Measurements from ENCODE around the gene VPS9D1.
"Not testable (repeated sequence)": the region's sequence is repeated elsewhere in the genome, so short reads cannot be mapped to it uniquely, and the experiment has no call there.

The VPS9D1 gene

DNA sequence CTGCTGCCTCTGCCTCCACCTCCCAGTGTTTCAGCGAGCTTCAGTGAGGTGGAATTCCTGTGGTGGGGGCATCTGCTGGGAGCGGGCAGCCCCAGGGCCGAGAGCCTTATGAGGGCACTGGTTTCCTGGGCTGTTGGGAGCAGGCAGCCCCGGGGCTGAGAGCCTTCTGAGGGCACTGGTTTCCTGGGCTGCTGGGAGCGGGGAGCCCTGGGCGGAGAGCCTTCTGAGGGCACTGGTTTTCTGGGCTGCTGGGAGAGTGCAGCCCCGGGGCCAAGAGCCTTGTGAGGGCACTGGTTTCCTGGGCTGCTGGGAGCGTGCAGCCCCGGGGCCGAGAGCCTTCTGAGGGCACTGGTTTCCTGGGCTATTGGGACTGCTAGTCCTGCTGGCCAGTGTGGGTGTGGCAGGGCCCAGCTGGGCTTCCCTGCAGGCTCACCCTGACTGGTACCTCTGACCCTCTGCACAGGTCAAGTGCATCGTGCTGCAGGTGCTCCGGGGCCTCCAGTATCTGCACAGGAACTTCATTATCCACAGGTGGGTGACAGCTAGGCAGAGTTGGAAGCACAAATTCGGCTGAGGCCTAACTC, 28.6 kb downstream of the VPS9D1 start:
- TF ChIP-seq, protein P1, sequence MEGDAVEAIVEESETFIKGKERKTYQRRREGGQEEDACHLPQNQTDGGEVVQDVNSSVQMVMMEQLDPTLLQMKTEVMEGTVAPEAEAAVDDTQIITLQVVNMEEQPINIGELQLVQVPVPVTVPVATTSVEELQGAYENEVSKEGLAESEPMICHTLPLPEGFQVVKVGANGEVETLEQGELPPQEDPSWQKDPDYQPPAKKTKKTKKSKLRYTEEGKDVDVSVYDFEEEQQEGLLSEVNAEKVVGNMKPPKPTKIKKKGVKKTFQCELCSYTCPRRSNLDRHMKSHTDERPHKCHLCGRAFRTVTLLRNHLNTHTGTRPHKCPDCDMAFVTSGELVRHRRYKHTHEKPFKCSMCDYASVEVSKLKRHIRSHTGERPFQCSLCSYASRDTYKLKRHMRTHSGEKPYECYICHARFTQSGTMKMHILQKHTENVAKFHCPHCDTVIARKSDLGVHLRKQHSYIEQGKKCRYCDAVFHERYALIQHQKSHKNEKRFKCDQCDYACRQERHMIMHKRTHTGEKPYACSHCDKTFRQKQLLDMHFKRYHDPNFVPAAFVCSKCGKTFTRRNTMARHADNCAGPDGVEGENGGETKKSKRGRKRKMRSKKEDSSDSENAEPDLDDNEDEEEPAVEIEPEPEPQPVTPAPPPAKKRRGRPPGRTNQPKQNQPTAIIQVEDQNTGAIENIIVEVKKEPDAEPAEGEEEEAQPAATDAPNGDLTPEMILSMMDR (IDR thresholded peaks at IDR 0.05; ENCODE audit: low read depth, low read length, missing control alignments): no peak
- H3K4me3 ChIP-seq (ENCODE audit: low read depth, low read length): no peak overlapping the region
- DNase-seq (ENCODE audit: low read depth): no peak

DNA sequence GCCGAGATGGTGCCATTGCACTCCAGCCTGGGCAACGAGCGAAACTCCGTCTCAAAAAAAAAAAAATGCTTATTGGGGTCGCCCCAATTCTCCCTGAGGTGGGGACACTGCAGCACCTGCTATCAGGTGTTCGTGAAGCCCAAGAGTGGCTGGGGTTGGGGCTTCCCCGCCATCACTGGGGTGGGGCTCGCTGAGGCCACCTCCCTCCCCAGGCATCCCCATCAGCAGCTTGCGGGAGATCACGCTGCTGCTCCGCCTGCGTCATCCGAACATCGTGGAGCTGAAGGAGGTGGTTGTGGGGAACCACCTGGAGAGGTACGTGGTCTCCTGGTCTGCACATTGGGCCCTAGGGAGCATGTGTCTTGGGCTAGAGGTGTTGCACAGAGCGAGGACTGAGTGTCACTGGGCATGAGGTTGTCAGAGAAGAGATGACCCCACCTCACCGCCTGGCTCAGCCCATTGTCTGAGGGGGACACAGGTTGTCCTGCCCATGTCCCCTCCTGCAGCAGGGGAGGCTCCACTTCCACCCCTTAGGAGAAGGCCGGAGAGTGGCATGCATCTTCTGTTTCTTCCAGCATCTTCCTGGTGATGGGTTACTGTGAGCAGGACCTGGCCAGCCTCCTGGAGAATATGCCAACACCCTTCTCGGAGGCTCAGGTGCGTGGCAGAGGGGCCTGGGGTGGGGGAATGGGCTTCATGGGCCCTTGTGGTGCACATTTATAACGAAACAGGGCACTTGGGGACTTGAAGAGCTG, 29.3 kb downstream of the VPS9D1 start:
- no peak for DNase-seq (ENCODE audit: low read depth)

DNA sequence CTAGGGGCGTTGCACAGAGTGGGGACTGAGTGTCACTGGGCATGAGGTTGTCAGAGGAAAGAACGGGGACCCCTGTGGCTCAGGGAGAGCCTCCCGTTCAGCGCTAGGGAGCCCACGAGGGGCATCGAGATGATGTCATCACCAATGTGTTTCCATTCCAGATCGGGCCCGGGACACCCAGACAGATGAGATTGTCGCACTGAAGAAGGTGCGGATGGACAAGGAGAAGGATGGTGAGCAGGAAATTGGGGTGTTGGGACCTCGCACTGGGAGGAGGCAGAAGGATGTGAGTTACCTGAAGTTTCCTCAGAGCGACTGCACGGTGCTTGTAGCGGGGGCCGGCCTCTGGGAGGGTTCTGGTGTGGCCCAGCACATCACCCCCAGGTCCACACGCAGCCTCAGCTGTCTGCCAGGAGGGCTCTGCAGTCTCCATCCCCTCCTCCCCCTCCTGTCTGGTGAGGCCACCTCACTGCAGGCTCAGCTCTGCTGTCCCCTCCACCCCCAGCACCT, 30.3 kb downstream of the VPS9D1 start:
- H3K4me3 ChIP-seq (ENCODE audit: low read depth, low read length): no peak overlapping the region
- TF ChIP-seq, protein P1 (IDR thresholded peaks at IDR 0.05; ENCODE audit: low read depth, low read length, missing control alignments): no peak
- no peak for DNase-seq (ENCODE audit: low read depth)

More for the DNA sequence above, 29.3 kb downstream of the VPS9D1 start:
- H3K4me3 ChIP-seq (ENCODE audit: low read depth, low read length): no peak overlapping the region
- TF ChIP-seq, protein P1 (IDR thresholded peaks at IDR 0.05; ENCODE audit: low read depth, low read length, missing control alignments): no peak

DNA sequence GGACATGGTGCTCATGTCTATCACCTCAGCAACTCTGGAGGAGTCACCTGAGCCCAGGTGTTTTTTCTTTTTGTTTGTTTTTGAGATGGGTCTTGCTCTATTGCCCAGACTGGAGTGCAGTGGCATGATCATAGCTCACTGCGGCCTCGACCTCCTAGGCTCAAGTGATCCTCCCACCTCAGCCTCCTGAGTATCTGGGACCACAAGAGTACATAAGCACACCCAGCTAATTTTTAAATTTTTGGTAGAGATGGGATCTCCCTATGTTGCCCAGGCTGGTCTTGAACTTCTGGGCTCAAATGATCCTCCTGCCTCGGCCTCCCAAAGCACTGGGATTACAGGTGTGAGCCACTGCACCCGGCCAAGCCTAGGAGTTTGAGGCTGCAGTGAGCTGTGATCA, 31.1 kb downstream of the VPS9D1 start:
- H3K4me3 ChIP-seq (ENCODE audit: low read depth, low read length); DNase-seq (ENCODE audit: low read depth): not testable (repeated sequence)

DNA sequence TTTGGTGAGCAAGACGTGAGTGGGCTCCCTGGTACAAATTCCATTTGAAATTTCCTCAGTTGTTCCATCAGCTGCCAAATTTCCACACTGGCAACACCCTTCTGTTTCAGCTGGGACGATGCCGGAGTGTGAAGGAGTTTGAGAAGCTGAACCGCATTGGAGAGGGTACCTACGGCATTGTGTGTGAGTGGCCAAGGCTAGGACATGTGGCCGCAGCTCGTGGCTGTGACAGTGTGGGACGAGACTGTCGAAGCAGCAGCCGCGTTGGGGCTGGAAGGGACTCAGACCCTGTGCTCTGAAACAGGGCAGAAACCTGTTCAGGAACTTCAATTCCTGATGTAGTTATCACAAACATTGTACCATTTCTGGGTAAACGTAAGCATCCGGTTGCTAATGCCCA, 31.6 kb downstream of the VPS9D1 start:
- H3K4me3 ChIP-seq (ENCODE audit: low read depth, low read length): no peak overlapping the region
- TF ChIP-seq, protein P1 (IDR thresholded peaks at IDR 0.05; ENCODE audit: low read depth, low read length, missing control alignments): no peak
- DNase-seq (ENCODE audit: low read depth): no peak

DNA sequence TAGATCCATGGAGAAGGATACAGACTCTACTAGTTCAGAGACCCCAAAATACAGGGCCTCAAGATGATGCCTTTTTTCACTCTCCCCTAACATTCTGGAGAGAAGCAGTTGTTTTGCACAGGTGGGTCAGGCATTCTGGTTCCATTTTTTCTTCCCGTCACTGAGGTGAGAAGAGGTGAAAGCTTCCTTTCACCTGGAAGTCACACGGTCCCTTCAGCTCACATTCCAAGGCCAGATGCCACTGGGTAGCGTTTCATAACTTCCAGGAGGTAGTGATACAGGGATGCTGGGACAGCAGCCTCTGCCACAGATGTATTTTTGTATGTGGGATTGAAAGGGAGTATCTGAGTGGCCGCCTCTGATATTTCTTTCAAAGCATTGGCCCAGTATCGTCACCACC, 32.3 kb downstream of the VPS9D1 start:
- TF ChIP-seq, protein P1 (IDR thresholded peaks at IDR 0.05; ENCODE audit: low read depth, low read length, missing control alignments): no peak
- H3K4me3 ChIP-seq (ENCODE audit: low read depth, low read length): no peak overlapping the region
- DNase-seq (ENCODE audit: low read depth): no peak

DNA sequence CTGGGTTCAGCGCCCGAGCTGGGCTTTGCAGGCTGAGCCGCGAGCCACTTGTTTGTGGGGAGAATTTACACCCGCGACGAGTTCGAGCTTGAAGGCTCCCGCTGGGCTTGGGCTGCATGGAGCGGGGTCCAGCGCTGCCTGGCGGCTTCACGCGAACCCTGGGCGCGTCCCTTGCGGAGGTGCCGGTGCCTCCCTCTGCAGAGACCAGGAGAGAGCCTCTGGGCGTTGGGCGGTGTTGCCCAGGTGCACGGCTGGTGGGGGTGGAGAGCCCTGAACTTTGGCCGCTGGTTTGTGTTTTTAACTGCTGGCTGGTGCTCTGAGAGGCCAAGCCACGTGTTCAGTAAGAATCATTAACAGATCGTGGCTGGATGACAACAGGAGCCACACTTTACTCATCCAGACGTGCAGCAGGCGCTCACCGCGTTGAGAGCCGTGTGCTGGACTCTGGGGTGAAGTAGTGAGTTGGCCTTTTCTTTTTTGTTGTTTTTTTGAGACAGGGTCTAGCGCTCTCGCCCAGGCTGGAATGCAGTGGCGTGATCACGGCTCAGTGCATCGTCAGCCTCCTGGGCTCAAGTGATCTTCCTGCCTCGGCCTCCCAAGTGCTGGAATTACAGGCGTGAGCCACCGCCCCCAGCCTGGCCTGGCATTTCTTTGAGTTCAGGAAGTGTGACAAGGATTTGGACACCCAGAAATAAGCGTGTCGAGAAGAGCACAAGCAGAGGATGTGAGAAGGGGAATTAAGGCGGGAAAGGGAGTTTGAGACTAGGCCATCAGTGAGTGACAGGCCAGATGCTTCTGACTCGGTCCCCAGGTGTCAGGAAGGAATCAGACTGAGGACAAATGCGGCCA, 33.4 kb downstream of the VPS9D1 start:
- DNase-seq (ENCODE audit: low read depth): no peak
- peak overlapping the region; percentile 87 for H3K4me3 ChIP-seq (ENCODE audit: low read depth, low read length)
- TF ChIP-seq, protein P1 (IDR thresholded peaks at IDR 0.05; ENCODE audit: low read depth, low read length, missing control alignments): no peak
